ENCODE results near the gene ZGLP1.

ZGLP1 gene

GRCh38 chr19:10325732-10326131 lies 16.1 kb upstream of the ZGLP1 start:
- no peak for DNase-seq

GRCh38 chr19:10321874-10322835 lies 12.5 kb upstream of the ZGLP1 start:
- DNase-seq = no peak

- no peak for DNase-seq
Measured at GRCh38 chr19:10321417-10321797, 11.8 kb upstream of the ZGLP1 start.

- DNase-seq = no peak
Measured at GRCh38 chr19:10320602-10321416, 11.2 kb upstream of the ZGLP1 start.

GRCh38 chr19:10318807-10319682 lies 9.4 kb upstream of the ZGLP1 start:
- DNase-seq = no peak

GRCh38 chr19:10317857-10318462 lies 8.3 kb upstream of the ZGLP1 start:
- DNase-seq = no peak

- no peak for DNase-seq
Measured at GRCh38 chr19:10317045-10317856, 7.6 kb upstream of the ZGLP1 start.

- DNase-seq = no peak
Measured at GRCh38 chr19:10316229-10317044, 6.8 kb upstream of the ZGLP1 start.

GRCh38 chr19:10315335-10316214 lies 6.0 kb upstream of the ZGLP1 start, which contains the start of gene FDX2:
FDX2 (minus strand) TSS chr19:10316015; CDS start chr19:10315996, 19 bp downstream.
- peak; percentile 82 for DNase-seq

- no peak for DNase-seq
Measured at GRCh38 chr19:10306327-10306726, 3.3 kb downstream of the ZGLP1 start.

- DNase-seq = peak; percentile 85
Measured at GRCh38 chr19:10305139-10305806, 4.3 kb downstream of the ZGLP1 start.

- DNase-seq = peak; percentile 71
Measured at GRCh38 chr19:10299545-10300458, 9.8 kb downstream of the ZGLP1 start.

- no peak for DNase-seq
Measured at GRCh38 chr19:10295847-10296591, 13.6 kb downstream of the ZGLP1 start.

- DNase-seq = peak; percentile 55
Measured at GRCh38 chr19:10295305-10295846, 14.2 kb downstream of the ZGLP1 start.

- no peak for DNase-seq
Measured at GRCh38 chr19:10294368-10294697, 15.3 kb downstream of the ZGLP1 start.

GRCh38 chr19:10293637-10294367 lies 15.8 kb downstream of the ZGLP1 start:
- DNase-seq = no peak

All from inflammatory macrophage treated with lipopolysaccharide for 4 hours (primary cell).